ENCODE measurements around the gene KAT8.
"Not testable (repeated sequence)": the region's sequence is repeated elsewhere in the genome, so short reads cannot be mapped to it uniquely, and the experiment has no call there.

KAT8 gene

DNA sequence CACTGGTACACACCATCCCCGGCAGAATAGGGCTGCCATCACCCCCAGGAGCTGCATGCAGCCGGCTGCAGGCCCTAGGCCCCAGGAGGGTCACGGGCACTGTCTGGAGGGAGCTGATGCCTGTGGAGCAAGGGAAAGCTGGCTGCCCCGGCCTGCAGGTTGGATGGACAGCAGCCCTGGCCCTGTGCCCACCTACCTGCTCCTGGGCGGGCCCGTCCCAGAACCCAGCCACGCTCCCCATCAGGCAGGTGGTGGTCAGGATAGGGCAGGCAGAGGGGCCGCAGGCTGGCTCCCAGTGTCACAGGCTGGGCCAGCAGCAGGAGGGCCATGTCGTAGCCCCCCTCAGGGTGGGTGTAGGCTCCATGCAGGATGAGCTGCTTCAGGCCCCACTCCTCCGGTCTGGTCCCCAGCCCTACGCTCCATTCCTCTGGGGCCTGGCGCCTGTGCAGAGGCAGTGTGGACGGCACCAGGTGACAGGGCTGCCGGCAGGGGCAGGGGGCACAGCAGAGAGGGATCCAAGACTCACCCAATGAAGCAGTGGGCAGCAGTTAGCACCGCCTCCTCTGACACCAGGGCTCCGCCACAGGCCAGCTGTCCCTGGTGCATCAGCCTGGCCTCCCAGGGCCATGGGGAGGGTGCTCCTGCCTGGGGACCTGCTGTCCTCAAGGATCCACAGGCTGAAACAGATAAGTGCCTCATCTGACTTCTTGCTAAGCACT lies 32.7 kb upstream of the KAT8 start:
- no peak for DNase-seq

DNA sequence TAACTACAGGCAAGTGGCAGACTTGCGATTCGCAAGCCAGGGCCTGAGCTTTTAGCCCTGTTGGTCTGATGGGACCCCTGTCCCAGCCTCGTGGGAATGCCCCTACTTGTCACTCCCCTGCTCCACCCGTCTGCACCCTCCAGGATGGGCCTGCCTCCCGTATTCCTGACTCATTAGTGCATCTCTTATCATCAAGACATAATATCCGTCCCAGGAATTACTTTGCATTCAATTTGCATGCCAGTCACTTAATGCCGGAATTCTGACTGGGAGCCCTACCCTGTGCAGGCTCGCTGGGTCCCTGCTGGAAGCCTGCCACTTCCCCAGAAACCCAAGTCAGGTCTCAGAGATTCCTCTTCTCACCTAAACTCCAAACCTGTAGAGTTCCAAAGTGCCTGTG lies 32.1 kb upstream of the KAT8 start:
- no peak for DNase-seq

DNA sequence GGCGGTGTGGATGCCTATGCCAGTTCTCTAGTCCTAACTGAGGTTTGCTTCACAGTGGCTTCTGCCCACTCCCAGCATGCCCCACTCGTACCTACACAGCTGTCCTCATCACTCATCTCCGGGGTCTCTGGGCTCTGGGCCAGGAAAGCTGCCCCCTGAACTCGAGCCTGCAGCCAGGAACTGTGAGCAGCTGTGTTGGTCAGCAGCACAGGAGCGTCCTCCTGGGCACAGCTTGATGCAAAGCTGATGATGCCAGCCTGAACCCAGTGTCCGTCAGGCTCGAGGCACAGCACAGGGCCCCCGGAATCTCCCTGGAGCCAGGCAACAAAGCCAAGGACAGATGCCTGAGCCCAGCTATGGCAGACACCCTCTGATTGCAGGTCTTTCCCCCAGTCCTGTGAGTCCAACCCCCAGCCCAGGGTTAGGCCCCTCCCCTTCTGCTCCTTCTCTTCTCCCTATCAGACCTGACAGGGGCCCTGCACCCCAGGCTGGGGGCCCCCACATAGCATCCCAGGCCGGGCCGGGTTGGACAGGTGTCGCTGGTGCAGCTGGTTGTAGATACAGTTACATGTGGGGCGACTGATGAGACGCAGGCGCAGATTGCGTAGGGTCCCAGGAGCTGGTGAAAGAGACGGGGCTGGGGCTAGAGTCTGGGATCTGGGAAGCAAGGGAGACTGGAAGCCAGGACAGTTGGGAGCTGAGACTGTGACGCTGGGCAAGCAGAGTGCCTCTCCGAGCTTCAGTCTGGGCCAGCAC lies 31.4 kb upstream of the KAT8 start:
- DNase-seq = no peak

DNA sequence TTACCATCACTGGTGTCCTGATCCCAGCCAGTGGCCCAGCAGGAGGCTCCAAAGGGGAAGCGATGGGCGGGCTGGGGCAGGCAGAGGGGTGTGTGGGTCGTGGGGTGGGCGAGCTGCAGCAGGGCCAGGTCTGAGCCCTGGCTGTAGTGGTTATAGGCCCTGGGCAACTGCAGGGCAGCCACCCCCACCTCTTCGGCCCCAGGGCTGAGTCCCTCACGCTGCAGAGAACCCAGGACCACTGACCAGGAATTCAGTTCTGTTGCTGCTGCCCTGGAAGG lies 30.9 kb upstream of the KAT8 start:
- DNase-seq = no peak

DNA sequence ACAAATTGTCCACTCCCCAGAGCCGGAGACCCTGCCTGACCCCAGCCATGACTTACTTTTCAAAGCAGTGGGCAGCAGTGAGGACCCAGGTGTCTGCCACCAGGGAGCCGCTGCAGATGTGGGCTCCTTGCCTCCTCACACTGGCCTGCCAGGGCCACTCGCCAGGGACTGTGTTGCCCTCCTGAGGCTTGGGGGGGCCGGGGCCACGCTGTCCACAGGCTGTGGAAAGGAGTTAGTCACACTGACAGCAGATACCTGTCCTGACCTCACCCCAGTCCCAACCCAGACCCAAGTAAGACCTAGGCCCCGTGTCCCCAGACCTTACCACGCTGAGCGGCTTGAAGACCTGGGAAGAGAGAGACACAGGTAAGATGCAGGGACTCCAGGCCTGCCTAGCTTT lies 30.0 kb upstream of the KAT8 start:
- DNase-seq = no peak

DNA sequence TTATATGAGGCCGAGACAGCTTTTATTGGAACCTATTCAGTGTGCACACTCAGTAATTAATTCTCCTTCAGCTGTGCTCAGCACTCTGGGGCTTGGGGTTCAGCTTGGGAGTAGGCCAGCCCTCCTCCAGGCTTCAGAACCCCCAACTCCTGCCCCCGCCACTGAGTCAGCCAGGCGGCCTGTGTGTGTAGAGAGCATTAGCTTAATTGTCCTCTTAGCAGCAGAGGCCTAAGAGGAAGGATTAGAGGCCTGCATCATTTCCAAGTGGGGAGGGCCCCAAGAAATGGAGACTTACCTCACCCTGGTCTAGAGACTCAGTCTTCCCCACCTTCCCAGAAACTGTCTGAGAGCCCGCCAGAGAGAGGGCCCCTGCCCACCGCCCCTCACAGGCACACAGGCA lies 29.5 kb upstream of the KAT8 start:
- no peak for DNase-seq

DNA sequence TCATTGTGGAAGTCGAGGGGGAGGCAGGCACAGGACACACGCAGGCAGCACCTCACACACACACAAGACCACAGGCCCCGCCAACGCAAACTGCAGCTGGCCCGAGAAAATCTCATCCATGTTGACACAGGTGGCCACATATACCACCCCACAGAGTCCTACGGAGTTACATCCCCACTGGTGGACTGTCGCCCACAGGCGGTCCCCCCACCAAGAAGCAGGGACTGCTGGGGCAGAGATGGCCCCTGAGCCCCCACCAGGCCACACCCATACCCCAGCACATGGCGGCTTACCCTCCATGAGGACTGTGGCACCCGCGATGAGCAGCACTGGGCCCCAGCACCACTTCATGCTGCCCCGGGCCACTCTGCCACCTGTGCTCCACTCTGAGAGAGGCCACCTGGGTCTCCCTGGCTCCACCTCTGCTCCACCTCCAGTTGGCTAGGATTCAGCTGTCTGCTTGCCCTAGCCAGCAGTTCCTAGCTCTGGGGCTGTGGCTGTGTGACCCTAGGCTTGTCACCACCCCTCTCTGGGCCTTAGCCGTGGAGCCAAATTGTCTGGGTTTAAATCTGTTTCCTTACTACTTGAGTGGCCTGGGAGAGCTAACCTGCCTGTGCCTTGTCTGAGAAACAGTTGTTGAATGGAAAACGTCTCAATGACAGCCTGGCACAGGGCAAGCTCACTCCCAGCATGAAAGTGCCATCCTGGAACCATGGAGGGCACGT lies 28.8 kb upstream of the KAT8 start, which contains the start of gene PRSS53:
Gene PRSS53 (minus strand): TSS at position 485 of the 725 bp plus-strand sequence. CDS start 134 bp downstream, at position 351.
- DNase-seq = no peak

DNA sequence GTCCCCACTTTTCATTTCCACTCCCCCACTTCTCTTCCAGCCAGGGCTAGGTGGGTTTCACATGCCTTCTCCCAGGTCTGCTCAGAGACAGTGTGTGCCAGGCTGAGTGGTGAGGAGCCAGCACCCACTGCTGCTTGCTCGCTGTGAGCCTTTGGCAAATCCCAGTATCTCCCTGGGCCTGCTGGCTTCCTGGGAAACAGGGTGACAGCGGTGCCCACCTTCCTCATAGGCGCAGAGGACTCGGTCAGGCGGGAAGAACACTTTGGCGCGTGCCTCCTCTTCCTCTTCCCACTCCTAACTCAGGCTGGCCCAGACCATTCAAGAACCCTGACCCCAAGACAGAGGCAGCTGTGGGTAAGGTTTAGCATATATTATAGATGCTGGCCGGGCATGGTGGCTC lies 28.3 kb upstream of the KAT8 start:
- DNase-seq = no peak

DNA sequence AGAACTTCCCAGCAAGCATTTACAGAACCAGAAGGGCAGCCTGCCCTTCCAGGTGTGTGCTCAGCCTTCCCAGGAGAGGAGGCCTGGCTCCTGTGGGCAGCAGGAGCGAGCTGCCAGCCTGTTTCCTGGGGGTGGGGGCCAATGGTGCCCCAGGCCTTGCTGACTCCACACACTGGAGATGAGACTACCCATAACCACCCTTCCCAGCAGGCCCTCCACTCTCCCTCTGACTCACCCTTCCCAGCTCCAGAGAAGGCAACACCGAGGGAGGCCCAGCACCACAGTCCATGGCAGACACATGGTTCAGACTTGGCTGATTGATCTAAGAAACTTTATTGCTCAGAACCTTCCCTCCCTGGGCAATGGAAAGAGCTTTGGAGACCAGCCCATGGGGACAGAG lies 26.9 kb upstream of the KAT8 start:
- DNase-seq = no peak

DNA sequence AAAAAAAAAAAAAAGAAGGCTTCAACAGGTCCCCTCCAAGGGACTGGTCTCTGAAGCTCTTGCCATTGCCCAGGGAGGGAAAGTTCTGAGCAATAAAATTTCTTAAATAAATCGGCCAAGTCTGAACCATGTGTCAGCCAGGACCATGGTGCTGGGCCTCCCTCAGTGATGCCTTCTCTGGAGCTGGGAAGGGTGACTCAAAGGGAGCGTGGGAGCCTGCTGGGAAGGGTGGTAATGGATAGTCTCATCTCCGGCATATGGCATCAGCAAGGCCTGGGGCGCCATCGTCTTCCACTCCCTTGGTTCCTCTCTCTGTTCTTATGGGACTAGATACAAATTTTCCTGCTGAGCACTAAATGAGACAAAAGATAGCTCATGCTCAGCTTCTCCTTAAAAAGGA lies 25.1 kb upstream of the KAT8 start:
- no peak for DNase-seq

DNA sequence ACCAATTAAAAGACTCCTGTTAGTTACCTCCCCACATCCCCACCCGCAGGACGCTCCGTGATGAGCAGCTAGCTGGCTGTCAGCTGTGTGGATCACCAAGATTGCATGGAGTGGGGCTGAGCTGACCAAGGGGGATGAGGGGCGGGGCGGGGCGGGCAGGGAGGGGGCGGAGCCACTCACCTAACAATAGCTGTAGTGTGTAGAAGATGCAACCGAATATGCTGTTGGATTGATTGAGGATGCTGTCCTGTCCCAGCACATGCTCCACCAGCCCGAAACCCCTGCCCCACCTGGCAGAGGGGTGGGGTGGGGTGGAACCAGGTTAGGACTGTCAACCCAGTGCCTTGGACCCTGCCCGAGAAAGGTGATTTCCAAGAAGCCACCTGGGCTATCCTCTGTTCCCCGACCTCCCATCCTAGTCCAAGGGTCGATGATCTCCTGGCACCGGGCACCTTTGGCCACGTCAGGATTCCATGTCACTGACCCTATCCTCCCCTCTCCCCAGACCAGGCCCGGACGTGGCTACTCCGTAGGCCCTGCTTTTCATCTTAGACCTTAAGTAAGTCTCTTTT lies 24.2 kb upstream of the KAT8 start:
- no peak for DNase-seq

DNA sequence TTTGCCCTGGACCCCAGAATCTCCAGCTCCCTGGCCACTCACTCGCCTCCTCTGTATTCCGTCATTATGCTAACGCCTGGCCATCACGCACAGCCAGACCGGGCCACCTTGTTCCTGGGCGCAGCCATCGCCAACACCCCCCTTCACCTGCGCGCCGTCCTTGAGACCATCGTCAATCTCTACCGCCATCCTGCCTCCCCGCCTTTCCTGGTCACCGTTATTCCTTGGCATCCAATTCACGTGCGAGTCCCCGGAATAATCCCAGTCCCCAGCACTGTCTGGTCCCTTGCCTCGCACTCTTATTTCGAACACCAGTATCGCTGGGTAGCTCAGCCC lies 23.4 kb upstream of the KAT8 start:
- DNase-seq = no peak

DNA sequence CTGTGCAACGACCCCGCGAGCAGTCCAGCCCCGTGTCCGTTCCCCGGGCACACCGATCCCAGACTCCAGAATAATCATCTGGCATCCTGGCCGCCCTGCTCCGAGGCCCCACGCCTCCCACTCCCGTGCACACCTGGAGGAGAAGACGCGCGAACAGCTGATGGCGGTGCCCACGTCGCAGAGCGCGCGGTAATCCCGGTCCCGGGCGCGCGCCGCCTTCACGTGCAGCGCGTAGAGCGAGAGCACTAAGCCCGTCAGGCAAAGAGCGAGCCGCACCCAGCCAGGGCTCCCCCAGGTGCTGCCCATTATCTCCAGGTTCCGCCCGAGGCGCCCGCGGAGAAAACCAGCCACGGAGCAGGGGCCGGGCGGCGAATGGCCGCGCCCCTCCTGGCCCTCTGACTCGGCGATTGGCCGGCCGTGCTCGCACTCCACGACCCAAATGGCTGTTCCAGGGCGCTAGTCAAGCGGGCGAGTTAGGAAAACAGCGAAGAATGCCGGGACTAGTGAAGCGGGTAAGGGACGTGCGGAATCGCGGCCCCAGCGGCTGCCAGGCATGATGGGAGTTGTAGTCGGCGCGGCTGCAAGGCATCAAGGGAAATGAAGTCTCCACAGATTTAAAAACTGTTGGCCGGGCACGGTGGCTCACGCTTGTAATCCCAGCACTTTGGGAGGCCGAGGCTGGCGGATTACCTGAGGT lies 22.9 kb upstream of the KAT8 start, which contains the start of gene VKORC1:
Gene VKORC1 (minus strand): TSS at position 374 of the 697 bp plus-strand sequence. CDS start 68 bp downstream, at position 306.
- DNase-seq = peak; percentile 74

DNA sequence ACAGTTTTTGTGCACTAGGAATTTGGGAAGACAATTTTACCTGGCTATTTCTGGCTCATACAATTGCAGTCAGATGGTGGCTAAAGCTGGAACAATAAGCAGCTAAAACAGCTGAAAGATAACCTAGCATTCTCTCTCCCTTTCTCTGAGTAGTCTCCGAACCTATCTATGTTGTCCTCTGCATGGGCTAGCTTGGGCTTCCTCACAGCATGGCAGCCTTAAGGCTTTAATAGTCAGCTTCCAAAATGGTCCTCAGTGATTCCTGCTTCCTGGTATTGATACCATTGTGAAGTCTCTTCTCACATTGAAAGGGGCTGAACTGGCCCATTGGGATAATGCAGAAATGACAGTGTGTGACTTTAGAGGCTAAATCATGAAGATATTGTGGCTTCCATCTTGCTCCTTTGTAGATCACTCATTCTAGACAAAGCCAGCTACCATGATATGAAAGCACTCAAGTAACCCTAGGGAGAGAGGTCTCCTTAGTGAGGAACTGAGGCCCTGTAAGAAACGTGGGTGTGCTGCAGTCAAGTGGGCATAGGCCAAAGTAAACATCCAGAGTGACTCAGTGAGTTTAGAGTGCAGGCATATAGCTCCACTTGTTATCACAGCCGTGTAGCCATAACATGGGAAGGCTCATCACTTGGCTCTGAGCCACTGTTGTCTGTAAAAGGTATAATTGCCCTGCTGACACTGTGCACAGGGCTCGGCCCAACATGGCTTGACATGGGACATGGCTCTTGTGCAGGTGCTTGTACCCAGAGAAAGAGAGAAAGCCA lies 17.4 kb upstream of the KAT8 start:
- DNase-seq = no peak

DNA sequence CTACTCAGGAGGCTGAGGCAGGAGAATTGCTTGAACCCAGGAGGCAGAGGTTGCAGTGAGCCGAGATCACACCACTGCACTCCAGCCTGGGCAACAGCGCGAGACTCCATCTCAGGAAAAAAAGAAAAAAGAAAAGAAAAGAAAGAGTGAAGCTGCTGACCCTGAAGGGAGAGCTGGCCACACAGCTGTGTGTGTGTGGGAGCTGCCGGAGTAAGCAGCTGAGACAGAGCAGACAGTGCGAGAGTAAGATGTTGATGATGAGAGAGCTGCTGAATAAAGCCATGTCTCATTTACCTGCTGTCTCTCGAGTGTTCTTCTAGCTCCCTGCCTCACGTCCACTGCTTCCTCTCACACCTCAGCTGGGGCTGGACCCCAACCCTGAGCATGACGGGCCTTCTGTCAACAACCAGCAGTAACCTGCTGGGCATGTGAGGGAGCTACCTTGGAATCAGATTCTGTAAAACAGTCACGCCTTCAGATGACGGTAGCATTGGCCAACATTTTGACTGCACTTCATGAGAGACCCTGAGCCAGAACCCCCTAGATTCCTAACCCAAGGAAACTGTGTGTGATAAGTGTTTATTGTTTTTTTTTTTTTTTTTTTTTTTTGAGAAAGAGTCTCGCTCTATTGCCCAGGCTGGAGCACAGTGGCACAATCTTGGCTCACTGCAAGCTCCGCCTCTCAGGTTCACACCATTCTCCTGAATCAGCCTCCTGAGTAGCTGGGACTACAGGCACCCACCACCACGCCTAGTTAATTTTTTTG lies 16.4 kb upstream of the KAT8 start:
- not testable (repeated sequence) for DNase-seq

DNA sequence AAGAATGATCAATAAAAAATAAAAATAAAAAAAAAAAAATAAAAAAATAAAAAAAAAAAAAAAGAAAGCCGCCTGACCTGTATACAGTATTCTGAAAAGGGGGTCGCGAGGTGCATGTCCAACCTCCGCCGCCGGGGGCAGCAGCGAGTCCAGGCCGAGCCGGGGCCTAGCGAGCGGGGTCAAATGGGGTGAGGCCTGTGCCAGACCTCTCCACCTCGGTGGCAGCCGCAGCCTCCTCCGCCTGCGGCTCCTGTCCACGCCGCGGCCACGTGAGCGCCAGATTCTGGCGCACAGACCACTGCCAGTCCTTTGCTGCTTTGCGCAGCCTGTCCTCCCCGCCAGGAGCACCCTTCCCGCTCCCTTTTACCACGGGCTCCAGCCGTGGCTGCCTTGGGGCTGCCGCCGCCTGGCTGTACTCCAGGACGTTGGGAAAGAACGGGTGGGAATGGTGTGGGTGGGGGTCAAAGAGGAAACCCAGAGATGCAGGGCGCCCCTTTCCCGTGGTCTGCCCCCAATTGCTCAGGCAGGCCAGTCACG lies 11.7 kb upstream of the KAT8 start:
- no peak for DNase-seq

DNA sequence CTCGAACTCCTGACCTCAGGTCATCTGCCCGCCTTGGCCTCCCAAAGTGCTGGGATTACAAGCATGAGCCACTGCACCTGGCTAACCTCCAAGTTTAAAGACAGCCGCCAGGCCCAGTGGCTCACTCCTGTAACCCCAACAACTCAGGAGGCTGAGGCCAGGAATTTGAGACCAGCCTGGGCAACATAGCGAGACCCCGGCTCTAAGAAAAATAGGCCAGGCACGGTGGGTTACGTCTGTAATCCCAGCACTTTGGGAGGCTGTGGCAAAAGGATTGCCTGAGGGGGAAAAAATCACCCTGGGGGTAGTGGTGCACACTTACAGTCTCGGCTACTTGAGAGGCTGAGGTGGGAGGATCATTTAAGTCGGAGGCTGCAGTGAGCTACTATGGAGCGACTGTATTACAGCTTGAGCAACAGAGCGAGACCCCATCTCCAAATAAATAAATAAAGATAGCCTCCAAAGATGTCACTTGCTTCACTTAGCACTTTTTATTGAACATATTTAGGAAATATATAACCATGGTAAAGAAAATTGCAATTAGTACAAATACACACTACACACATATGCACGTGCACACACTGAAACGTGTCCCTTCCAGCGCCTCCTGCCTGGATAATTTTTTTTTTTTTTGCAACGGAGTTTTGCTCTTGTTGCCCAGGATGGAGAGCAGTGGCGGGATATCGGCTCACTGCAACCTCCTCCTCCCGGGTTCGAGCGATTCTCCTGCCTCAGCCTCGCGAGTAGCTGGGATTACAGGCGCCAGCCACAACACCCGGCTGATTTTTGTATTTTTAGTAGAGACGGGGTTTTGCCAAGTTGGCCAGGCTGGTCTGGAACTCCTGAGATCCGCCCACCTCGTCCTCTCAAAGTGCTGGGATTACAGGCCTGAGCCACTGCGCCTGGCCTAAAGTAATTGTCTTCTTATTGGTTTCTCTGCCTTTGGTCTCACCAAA lies 10.7 kb upstream of the KAT8 start:
- DNase-seq = no peak

DNA sequence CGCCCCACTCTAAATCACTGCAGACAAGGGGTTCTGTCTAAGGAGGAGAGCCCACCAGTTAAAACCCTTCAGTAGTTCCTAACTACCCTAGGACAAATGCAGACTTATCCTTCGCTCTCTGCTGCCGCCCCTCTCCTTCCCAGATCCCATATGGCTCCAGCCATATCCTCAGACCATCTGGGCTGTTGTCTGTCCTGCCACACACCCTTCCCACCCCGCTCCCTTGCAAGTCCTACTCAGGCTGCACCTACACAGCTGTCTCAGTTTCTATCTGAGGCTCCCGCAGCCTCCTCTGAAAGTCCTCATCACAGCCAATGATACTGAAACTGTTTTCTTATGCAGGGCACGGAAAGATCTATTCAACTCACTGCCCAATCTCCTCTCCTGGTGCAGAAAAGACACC lies 10.0 kb upstream of the KAT8 start:
- no peak for DNase-seq

DNA sequence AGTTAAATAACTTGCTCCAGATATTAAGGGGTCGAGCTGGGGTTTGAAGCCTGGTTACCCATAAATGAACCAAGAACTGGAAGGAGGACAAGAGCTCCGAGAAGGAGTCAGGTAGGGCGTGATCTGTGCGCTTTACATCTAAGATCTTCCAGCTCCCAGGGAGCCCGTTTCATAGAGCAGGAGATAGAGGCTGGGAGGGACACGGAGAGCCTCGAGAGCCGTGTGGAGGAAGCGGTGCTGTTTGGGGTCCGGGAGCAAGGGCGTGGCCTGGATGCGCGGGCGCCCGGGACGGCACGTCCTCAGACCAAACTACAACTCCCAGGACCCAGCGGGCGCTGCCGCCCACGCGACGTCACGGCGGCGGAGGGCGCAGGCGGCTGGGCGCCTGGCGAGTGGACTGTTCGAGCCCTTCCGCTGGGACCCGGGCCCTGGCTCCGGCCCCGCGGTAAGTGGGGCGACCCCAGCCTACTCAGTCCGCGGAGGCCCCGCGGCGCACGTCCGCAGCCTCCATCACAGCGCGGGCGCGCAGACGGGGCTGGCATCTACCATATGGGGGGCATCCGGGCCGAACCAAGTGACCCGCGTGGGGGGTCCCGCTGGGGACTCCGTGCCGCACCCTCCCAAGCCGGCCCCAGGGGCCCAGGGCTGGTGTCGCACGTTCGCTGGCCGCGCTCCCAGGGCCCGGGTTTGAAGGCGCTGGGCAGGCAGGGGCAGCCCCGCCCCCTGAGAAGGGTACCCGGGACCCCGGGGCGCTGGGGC lies 9.2 kb upstream of the KAT8 start, which contains the start of gene BCKDK:
Gene BCKDK (plus strand): TSS at position 352 of the 759 bp plus-strand sequence. CDS start 838 bp downstream, outside the sequence.
- DNase-seq = no peak
